ENCODE results near the gene OBP2B. TPM values are rescaled to one million over a fixed set of nuclear protein-coding genes. Genes with fewer than 3 reads are reported as not detected.
"Not testable (repeated sequence)": the region's sequence is repeated elsewhere in the genome, so short reads cannot be mapped to it uniquely, and the experiment has no call there.

OBP2B gene
- total RNA-seq, 1 donor from 2014 or later: not detected

DNA sequence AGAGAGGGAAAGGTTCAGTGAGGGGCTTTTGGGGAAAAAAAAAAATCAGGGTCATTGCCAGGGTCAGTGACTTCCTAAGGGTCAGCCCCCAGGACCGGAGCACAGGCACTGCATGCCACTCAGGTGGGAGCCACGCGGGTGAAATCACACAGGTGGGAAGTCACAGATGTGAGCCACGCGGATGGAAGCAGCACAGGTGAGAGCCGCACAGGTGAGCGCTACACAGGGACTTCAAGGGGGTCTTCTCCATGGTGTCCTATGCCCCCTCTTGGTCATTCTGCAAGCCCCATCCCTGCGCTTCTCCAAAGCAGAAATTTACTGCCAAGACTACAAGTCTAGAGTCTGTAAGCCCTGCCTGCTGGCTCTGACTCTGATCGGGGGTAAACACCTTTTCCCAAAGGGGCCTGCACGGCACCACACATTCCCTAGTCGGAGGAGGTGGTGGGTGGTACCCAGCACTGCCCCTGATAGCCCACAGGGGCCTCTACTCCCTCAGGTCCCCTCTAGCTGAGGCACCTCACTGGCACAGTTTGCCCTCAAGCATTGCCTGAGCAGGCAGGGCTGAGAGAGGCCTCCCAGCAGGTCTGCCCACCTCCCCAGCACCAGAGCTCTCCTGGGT is 18.3 kb upstream of the OBP2B start:
- Mint-ChIP-seq H3K36me3 (ENCODE audit: low read depth, unreplicated experiment) (no peaks in the 10 kb centered on the region), H3K27ac (ENCODE audit: unreplicated experiment) (no peak overlapping the region), H3K9me3 (ENCODE audit: unreplicated experiment) (no peaks in the 10 kb centered on the region), H3K4me3 (ENCODE audit: unreplicated experiment) (no peak overlapping the region), H3K27me3 (ENCODE audit: unreplicated experiment) (no peaks in the 10 kb centered on the region), H3K4me1 (ENCODE audit: unreplicated experiment) (peaks cover 11% of the 10 kb centered on the region)
- TF ChIP-seq, protein P1, sequence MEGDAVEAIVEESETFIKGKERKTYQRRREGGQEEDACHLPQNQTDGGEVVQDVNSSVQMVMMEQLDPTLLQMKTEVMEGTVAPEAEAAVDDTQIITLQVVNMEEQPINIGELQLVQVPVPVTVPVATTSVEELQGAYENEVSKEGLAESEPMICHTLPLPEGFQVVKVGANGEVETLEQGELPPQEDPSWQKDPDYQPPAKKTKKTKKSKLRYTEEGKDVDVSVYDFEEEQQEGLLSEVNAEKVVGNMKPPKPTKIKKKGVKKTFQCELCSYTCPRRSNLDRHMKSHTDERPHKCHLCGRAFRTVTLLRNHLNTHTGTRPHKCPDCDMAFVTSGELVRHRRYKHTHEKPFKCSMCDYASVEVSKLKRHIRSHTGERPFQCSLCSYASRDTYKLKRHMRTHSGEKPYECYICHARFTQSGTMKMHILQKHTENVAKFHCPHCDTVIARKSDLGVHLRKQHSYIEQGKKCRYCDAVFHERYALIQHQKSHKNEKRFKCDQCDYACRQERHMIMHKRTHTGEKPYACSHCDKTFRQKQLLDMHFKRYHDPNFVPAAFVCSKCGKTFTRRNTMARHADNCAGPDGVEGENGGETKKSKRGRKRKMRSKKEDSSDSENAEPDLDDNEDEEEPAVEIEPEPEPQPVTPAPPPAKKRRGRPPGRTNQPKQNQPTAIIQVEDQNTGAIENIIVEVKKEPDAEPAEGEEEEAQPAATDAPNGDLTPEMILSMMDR (IDR thresholded peaks at IDR 0.05; ENCODE audit: unreplicated experiment): no peak
- DNase-seq (ENCODE audit: low spot score): no peak

DNA sequence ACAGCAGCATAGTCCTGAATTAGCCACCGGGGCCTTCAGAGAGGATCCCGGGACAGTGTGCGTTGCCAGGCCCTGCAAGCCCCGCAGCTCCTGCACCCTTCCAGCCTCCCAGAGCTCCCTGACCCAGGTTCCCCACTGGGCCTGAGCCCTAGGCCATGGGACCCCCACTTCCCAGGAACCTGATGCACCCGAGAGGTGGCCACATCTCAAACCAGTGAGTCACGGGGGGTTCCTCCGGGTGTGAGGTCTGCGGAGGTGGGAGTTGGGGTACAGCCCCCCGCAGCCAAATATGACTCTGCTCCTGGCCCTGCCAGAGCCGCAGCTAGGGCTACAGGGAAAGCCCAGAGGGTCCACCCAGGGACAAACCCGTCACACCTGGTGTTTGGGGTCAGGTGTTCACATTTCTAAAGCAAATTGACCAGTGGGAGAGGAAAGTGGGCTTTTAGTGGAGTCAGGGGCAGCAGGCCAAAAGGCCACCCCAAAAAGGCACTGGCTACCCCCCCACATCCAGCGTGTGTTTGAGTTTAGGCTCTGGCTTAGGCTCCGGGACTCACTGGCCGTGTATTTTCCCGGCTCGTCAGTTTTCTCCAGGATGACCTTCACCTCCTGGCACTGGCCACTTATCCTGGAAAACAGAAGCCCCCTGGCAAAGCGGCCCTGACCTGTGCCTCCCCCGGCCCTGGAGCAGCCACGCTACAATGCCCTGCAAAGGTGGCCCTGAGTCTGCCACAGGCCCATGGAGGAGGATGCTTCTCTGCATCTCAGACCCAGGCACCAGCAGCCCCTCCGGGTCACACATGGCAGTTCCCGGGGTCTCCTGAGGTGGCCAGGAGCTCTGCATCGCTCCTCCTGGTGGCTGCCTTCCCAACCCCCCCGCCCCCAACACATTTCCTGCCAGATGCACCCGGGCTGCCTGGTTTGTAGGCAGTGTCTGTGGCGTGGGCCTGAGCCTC is 17.4 kb upstream of the OBP2B start:
- H3K27me3 Mint-ChIP-seq (ENCODE audit: unreplicated experiment): no peaks in the 10 kb centered on the region

DNA sequence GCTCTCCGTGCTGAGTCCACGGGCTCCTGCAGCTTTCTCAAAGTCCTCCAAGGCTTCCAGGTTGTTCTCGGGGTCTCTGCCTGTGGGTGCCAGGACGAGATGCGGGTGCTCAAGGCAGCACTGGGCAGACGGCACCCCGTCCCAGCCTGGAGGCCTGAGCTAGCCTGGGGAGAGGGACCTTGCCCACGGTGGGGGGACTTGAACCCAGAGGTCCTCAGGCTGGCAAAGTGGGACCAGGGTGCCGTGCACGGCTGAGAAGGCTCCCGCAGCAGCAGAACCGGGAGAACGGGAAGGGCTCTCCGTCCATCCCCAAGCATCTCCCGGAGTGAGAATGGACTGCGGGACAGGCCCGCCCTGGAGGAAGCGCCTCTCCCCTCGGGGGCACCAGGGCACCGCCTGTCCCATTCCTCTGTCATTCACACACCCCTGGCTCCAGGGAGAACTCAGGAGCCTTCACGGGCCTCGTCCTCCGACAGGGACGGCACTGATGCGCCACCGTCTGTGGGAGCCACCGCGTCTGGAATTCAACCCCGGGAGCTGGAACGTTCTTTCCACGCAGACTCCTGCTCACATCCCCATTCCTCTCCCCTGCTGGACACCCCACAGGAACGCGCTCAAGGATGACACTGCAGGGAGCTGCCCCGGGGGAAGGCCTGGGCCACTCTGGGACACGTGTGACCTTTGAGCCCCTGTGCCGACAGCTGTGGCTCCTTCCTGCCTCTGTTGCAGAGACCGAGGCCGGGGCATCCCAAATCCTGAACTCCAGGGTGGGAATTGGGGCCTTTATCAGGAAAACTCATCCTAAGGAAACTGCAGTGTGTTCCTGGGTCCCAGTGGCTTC is 16.3 kb upstream of the OBP2B start:
- Mint-ChIP-seq H3K4me3 (ENCODE audit: unreplicated experiment) (no peak overlapping the region), H3K9me3 (ENCODE audit: unreplicated experiment) (no peaks in the 10 kb centered on the region), H3K36me3 (ENCODE audit: low read depth, unreplicated experiment) (no peaks in the 10 kb centered on the region), H3K4me1 (ENCODE audit: unreplicated experiment) (peaks cover 11% of the 10 kb centered on the region), H3K27ac (ENCODE audit: unreplicated experiment) (no peak overlapping the region), H3K27me3 (ENCODE audit: unreplicated experiment) (peaks cover 5% of the 10 kb centered on the region)
- TF ChIP-seq, protein P1 (IDR thresholded peaks at IDR 0.05; ENCODE audit: unreplicated experiment): no peak
- no peak for DNase-seq (ENCODE audit: low spot score)

More for the DNA sequence above, 17.4 kb upstream of the OBP2B start:
- TF ChIP-seq, protein P1 (IDR thresholded peaks at IDR 0.05; ENCODE audit: unreplicated experiment): no peak
- H3K36me3 Mint-ChIP-seq (ENCODE audit: low read depth, unreplicated experiment): no peaks in the 10 kb centered on the region
- no peak for DNase-seq (ENCODE audit: low spot score)
- H3K4me1 Mint-ChIP-seq (ENCODE audit: unreplicated experiment): peaks cover 11% of the 10 kb centered on the region
- H3K27ac Mint-ChIP-seq (ENCODE audit: unreplicated experiment): no peak overlapping the region
- no peak overlapping the region for H3K4me3 Mint-ChIP-seq (ENCODE audit: unreplicated experiment)
- no peaks in the 10 kb centered on the region for H3K9me3 Mint-ChIP-seq (ENCODE audit: unreplicated experiment)

DNA sequence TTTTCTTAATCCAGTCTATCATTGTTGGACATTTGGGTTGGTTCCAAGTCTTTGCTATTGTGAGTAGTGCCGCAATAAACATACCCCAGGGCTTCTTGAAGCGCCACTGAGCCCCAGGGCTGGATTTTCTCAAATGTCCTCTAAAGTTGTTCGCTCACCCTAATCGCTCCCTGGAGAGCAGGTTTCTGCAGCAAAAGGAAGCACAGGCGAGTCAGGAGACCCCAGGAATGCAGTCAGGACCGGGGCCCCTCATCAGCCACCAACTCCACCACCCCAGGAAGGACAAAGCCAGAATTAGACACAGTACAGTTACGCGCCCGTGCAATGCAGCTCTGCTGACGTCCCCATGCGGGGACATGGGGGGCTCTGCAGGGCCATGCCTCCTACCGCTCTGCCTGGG is 15.7 kb upstream of the OBP2B start:
- no peaks in the 10 kb centered on the region for H3K36me3 Mint-ChIP-seq (ENCODE audit: low read depth, unreplicated experiment)
- peaks cover 5% of the 10 kb centered on the region for H3K27me3 Mint-ChIP-seq (ENCODE audit: unreplicated experiment)
- TF ChIP-seq, protein P1 (IDR thresholded peaks at IDR 0.05; ENCODE audit: unreplicated experiment): no peak
- H3K27ac Mint-ChIP-seq (ENCODE audit: unreplicated experiment): no peak overlapping the region
- H3K9me3 Mint-ChIP-seq (ENCODE audit: unreplicated experiment): no peaks in the 10 kb centered on the region
- DNase-seq (ENCODE audit: low spot score): no peak
- peaks cover 11% of the 10 kb centered on the region for H3K4me1 Mint-ChIP-seq (ENCODE audit: unreplicated experiment)
- no peak overlapping the region for H3K4me3 Mint-ChIP-seq (ENCODE audit: unreplicated experiment)

DNA sequence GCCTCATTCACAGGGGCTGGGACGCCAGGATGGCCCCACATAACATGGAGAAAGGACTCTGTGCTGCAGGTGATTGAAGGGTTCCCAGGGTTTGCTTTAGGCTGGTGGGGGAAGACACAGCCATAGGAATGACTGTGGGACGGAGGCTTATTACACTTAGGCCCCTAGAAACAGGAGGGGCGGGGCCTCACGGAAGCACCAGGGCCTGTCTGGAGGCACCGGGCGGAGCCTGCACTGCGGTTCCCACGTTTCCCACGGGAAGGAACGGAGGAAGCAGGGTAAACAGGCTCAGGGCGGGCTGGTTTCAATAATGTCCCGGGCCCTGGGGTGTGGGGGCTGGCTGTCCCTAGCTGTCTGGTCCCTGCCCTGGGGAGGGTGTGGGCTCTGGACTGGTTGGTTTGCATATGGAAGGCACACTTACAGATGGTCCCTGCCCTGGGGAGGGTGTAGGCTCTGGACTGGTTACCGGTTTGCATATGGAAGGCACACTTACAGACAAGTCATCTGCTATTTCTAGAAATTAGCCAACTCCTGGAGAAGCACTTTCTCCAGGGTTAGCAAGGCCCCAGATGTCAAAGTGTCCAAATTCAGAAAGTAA is 14.2 kb upstream of the OBP2B start:
- H3K4me3 Mint-ChIP-seq (ENCODE audit: unreplicated experiment); H3K9me3 Mint-ChIP-seq (ENCODE audit: unreplicated experiment); H3K27me3 Mint-ChIP-seq (ENCODE audit: unreplicated experiment); DNase-seq (ENCODE audit: low spot score); H3K27ac Mint-ChIP-seq (ENCODE audit: unreplicated experiment); H3K36me3 Mint-ChIP-seq (ENCODE audit: low read depth, unreplicated experiment): not testable (repeated sequence)
- H3K4me1 Mint-ChIP-seq (ENCODE audit: unreplicated experiment): peaks cover 11% of the 10 kb centered on the region

DNA sequence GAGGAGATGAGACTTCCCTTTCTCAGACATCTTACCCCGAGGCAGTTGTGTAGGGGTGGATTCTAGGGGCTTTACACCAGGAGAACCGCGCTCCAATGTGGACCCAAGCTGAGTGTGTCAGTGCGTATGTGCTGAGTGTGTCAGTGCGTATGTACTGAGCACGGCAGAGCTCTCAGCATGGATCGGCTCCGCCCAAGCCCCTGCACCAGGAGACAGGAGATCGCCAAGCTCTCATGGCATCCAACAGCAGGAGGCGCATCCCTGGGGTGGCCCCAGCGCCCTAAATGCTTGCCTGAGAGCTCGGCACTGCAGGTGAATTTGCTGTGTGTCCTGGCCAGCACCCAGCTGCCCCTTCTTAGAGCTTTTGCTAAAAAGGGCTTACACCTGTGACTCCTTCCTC is 12.9 kb upstream of the OBP2B start:
- not testable (repeated sequence) for DNase-seq (ENCODE audit: low spot score); H3K27me3 Mint-ChIP-seq (ENCODE audit: unreplicated experiment); H3K4me1 Mint-ChIP-seq (ENCODE audit: unreplicated experiment); H3K36me3 Mint-ChIP-seq (ENCODE audit: low read depth, unreplicated experiment); H3K9me3 Mint-ChIP-seq (ENCODE audit: unreplicated experiment); H3K4me3 Mint-ChIP-seq (ENCODE audit: unreplicated experiment); H3K27ac Mint-ChIP-seq (ENCODE audit: unreplicated experiment)

Data from endothelial cell (in vitro differentiated cells).